ENCODE data around the gene PRIMPOL.

Gene PRIMPOL

GRCh38 chr4:184632842-184633241, 16.7 kb upstream of the PRIMPOL start:
- Histone ChIP-seq H3K9me3 (replicated peaks in 1 of 11) (no peaks in the 10 kb centered on the region), H3K27ac (no peak overlapping the region), H4K20me1 (peaks cover 0 to 29% (median 1%) of the 10 kb centered on the region in 11 experiments; a peak in 8 of 22 replicates), H3K9ac (no peak overlapping the region), H3K4me3 (no peak overlapping the region), H3K36me3 (peaks cover 92 to 100% (median 98%) of the 10 kb centered on the region in 11 experiments), H3K27me3 (no peaks in the 10 kb centered on the region), H3K4me1 (no peaks in the 10 kb centered on the region), H3K4me2 (no peak overlapping the region)
- TF ChIP-seq Cebpa-rat (IDR thresholded peaks at IDR 0.05), result no peak

- Histone ChIP-seq H3K4me1 (no peaks in the 10 kb centered on the region), H3K27me3 (no peaks in the 10 kb centered on the region), H3K4me2 (no peak overlapping the region), H3K27ac (no peak overlapping the region), H3K9ac (no peak overlapping the region), H3K36me3 (peaks cover 85 to 100% (median 95%) of the 10 kb centered on the region in 11 experiments), H4K20me1 (peaks cover 6 to 54% (median 25%) of the 10 kb centered on the region in 11 experiments; a peak in 18 of 22 replicates), H3K9me3 (replicated peaks in 1 of 11) (no peaks in the 10 kb centered on the region), H3K4me3 (no peak overlapping the region)
- no peak for TF ChIP-seq Cebpa-rat (IDR thresholded peaks at IDR 0.05)
Observed at GRCh38 chr4:184635381-184635780, 14.2 kb upstream of the PRIMPOL start.

GRCh38 chr4:184636144-184636543, 13.4 kb upstream of the PRIMPOL start:
- H3K9ac ChIP-seq, result no peak overlapping the region
- no peak overlapping the region for H3K4me3 ChIP-seq
- H3K27me3 ChIP-seq, result no peaks in the 10 kb centered on the region
- H3K4me1 ChIP-seq, result no peaks in the 10 kb centered on the region
- no peak overlapping the region for H3K27ac ChIP-seq
- no peak for TF ChIP-seq Cebpa-rat (IDR thresholded peaks at IDR 0.05)
- H4K20me1 ChIP-seq, result peaks cover 6 to 62% (median 33%) of the 10 kb centered on the region in 11 experiments; a peak in 19 of 22 replicates
- no peak overlapping the region for H3K4me2 ChIP-seq
- no peaks in the 10 kb centered on the region for H3K9me3 ChIP-seq (replicated peaks in 1 of 11)
- peaks cover 79 to 100% (median 95%) of the 10 kb centered on the region in 11 experiments for H3K36me3 ChIP-seq

- Histone ChIP-seq H3K9me3 (replicated peaks in 1 of 11) (no peaks in the 10 kb centered on the region), H3K27ac (no peak overlapping the region), H3K4me2 (no peak overlapping the region), H4K20me1 (peaks cover 6 to 69% (median 39%) of the 10 kb centered on the region in 11 experiments; a peak in 19 of 22 replicates), H3K4me1 (0 out of 20 replicates have a peak, but pooled peaks cover 0 to 3% (median 0%) of the 10 kb centered on the region in 10 experiments), H3K4me3 (no peak overlapping the region), H3K36me3 (peaks cover 76 to 100% (median 95%) of the 10 kb centered on the region in 11 experiments), H3K27me3 (no peaks in the 10 kb centered on the region), H3K9ac (no peak overlapping the region)
- no peak for TF ChIP-seq Cebpa-rat (IDR thresholded peaks at IDR 0.05)
Observed at GRCh38 chr4:184636897-184637296, 12.6 kb upstream of the PRIMPOL start.

GRCh38 chr4:184641022-184641421, 8.5 kb upstream of the PRIMPOL start:
- H4K20me1 ChIP-seq, result peaks cover 11 to 94% (median 61%) of the 10 kb centered on the region in 11 experiments; a peak in 19 of 22 replicates
- TF ChIP-seq Cebpa-rat (IDR thresholded peaks at IDR 0.05), result no peak
- H3K4me1 ChIP-seq, result peaks cover 6 to 17% (median 7%) of the 10 kb centered on the region in 10 experiments
- H3K9me3 ChIP-seq (replicated peaks in 1 of 11), result no peaks in the 10 kb centered on the region
- H3K9ac ChIP-seq, result no peak overlapping the region
- no peak overlapping the region for H3K27ac ChIP-seq
- H3K27me3 ChIP-seq, result no peaks in the 10 kb centered on the region
- H3K4me3 ChIP-seq, result no peak overlapping the region
- no peak overlapping the region for H3K4me2 ChIP-seq
- H3K36me3 ChIP-seq, result peaks cover 52 to 97% (median 83%) of the 10 kb centered on the region in 11 experiments

GRCh38 chr4:184641451-184641850, 8.1 kb upstream of the PRIMPOL start:
- no peak overlapping the region for H3K27ac ChIP-seq
- H3K9ac ChIP-seq, result no peak overlapping the region
- H3K4me1 ChIP-seq, result peaks cover 10 to 22% (median 11%) of the 10 kb centered on the region in 10 experiments
- peaks cover 48 to 97% (median 81%) of the 10 kb centered on the region in 11 experiments for H3K36me3 ChIP-seq
- no peaks in the 10 kb centered on the region for H3K9me3 ChIP-seq (replicated peaks in 1 of 11)
- H4K20me1 ChIP-seq, result peaks cover 15 to 98% (median 65%) of the 10 kb centered on the region in 11 experiments; a peak in 20 of 22 replicates
- TF ChIP-seq Cebpa-rat (IDR thresholded peaks at IDR 0.05), result no peak
- no peak overlapping the region for H3K4me3 ChIP-seq
- H3K27me3 ChIP-seq, result no peaks in the 10 kb centered on the region
- H3K4me2 ChIP-seq, result no peak overlapping the region

GRCh38 chr4:184643731-184644130, 5.8 kb upstream of the PRIMPOL start:
- no peak for TF ChIP-seq Cebpa-rat (IDR thresholded peaks at IDR 0.05)
- H3K27ac ChIP-seq, result no peak overlapping the region
- no peak overlapping the region for H3K4me2 ChIP-seq
- no peaks in the 10 kb centered on the region for H3K9me3 ChIP-seq (replicated peaks in 1 of 11)
- peaks cover 25 to 87% (median 65%) of the 10 kb centered on the region in 11 experiments for H3K36me3 ChIP-seq
- H3K27me3 ChIP-seq, result no peaks in the 10 kb centered on the region
- no peak overlapping the region for H3K9ac ChIP-seq
- no peak overlapping the region for H3K4me3 ChIP-seq
- H4K20me1 ChIP-seq, result peaks cover 37 to 99% (median 80%) of the 10 kb centered on the region in 11 experiments; a peak in 21 of 22 replicates
- peaks cover 28 to 40% (median 30%) of the 10 kb centered on the region in 10 experiments for H3K4me1 ChIP-seq

- peaks cover 28 to 40% (median 30%) of the 10 kb centered on the region in 10 experiments for H3K4me1 ChIP-seq
- H3K4me2 ChIP-seq, result 0 out of 22 replicates have a peak overlapping the region, but pooled peaks of 1 of the 11 experiments have one; percentile 1
- no peaks in the 10 kb centered on the region for H3K9me3 ChIP-seq (replicated peaks in 1 of 11)
- no peaks in the 10 kb centered on the region for H3K27me3 ChIP-seq
- H3K27ac ChIP-seq, result no peak overlapping the region
- peaks cover 16 to 77% (median 55%) of the 10 kb centered on the region in 11 experiments; a peak in 21 of 22 replicates for H3K36me3 ChIP-seq
- peaks cover 33 to 93% (median 71%) of the 10 kb centered on the region in 11 experiments; a peak in 21 of 22 replicates for H4K20me1 ChIP-seq
- H3K9ac ChIP-seq, result 0 out of 22 replicates have a peak overlapping the region, but pooled peaks of 1 of the 11 experiments have one; percentile 5
- no peak for TF ChIP-seq Cebpa-rat (IDR thresholded peaks at IDR 0.05)
- no peak overlapping the region for H3K4me3 ChIP-seq
Observed at GRCh38 chr4:184644553-184645307, 4.8 kb upstream of the PRIMPOL start.

GRCh38 chr4:184645904-184646610, 3.5 kb upstream of the PRIMPOL start:
- H4K20me1 ChIP-seq, result peaks cover 33 to 80% (median 58%) of the 10 kb centered on the region in 11 experiments; a peak in 21 of 22 replicates
- H3K4me1 ChIP-seq, result peaks cover 36 to 52% (median 40%) of the 10 kb centered on the region in 10 experiments
- no peak overlapping the region for H3K4me3 ChIP-seq
- no peaks in the 10 kb centered on the region for H3K9me3 ChIP-seq (replicated peaks in 1 of 11)
- peak overlapping the region in 5 of 11 experiments; percentile 14 to 98 (median 42); a peak in 4 of 22 replicates for H3K9ac ChIP-seq
- peak overlapping the region in 3 of 11 experiments; percentile 3 to 24 (median 6); a peak in 4 of 22 replicates for H3K27ac ChIP-seq
- H3K27me3 ChIP-seq, result no peaks in the 10 kb centered on the region
- peaks cover 13 to 64% (median 43%) of the 10 kb centered on the region in 11 experiments; a peak in 21 of 22 replicates for H3K36me3 ChIP-seq
- no peak for TF ChIP-seq Cebpa-rat (IDR thresholded peaks at IDR 0.05)
- H3K4me2 ChIP-seq, result peak overlapping the region; percentile 88 to 100 (median 98); a peak in 21 of 22 replicates

Data from BLaER1 treated with 17β-estradiol and CSF1 and Interleukin-3, amounts not matched to agents 10 nM and 100 nM (cell line).